ENCODE results near the gene TTYH3.
"Not testable (repeated sequence)": the region's sequence is repeated elsewhere in the genome, so short reads cannot be mapped to it uniquely, and the experiment has no call there.

Gene TTYH3

GRCh38 chr7:2668401-2668800 lies 36.6 kb downstream of the TTYH3 start:
- DNase-seq = no peak

DNA sequence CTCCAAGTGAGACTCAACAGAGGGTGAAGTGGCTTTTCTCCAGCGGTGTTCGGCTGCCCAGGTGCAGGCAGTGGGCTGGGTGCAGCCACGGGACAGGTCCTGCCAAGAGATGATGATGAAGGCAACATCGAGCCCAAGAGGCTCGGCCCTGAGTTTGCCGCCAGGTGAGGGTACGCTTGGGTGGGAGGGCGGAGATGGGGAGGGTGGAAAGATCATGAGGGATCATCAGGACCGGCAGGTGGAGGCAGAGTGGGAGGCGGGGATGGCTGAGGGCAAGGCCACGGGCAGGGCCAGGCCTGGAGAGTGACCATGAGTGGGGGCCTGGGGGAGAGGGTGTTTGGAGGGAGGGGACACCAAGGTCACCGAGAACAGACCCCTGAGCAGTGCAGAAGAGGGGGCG lies 38.4 kb downstream of the TTYH3 start:
- no peak for DNase-seq

GRCh38 chr7:2670720-2671391 lies 39.1 kb downstream of the TTYH3 start:
- DNase-seq = no peak

DNA sequence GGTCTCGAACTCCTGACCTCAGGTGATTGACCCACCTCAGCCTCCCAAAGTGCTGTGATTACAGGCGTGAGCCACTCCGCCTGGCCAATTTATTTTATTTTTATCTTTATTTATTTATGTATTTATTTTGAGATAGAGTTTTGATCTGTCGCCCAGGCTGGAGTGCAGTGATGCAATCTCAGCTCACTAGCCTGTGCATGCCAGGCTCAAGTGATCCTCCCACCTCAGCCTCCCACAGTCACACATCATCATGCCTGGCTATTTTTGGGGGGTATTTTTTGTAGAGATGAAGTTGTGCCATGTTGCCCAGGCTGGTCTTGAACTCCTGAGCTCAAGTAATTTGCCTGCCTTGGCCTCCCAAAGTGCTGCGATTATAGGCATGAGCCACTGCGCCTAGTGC lies 41.4 kb downstream of the TTYH3 start:
- not testable (repeated sequence) for DNase-seq

GRCh38 chr7:2673934-2674333 lies 42.1 kb downstream of the TTYH3 start:
- DNase-seq = no peak

DNA sequence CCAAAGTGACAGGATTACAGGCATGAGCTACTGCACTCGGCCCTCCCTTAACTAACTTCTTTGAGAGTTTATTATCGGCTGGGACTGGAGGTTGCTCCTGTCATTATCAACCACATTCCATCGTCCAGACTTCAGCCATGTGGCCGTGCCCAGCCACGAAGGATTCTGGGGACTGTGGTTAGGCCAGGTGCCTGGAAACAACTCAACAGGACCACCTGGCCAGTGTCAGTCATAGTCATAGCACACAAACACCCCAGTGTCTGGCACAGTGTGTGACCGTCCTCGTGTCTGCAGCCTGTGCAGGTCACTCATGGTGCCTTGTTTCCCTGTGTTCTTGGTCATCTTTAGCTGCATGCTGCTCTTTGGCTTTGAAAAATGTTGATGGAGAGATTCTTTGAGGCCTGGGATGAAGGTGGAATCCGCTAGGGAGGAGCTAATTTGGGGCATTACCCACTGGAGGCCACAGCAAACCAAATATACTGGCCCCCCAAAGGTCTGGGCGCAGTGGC lies 43.5 kb downstream of the TTYH3 start:
- DNase-seq = no peak

- peak; percentile 37 to 58 for DNase-seq
These were observed 44.8 kb downstream of the TTYH3 start for GRCh38 chr7:2676576-2676975.

DNA sequence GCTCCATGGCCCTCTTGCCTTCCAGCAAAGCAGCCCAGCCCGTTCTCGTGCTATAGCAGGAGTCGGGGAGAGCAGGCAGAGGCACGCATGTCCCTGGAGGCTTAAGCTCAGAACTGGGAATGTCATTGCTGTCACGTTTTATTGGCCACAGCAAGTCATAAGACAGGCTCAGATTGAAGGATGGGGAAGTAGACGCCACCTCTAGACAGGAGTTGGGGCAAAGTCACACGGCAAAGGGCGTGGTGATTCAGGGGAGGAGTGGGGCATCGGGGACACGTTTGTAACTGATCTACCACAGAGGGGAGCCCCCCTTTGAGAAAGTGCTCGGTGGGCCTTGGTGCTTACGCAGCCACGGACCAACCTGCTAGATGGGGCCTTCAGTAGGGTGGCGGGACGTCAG lies 46.7 kb downstream of the TTYH3 start:
- not testable (repeated sequence) for DNase-seq

DNA sequence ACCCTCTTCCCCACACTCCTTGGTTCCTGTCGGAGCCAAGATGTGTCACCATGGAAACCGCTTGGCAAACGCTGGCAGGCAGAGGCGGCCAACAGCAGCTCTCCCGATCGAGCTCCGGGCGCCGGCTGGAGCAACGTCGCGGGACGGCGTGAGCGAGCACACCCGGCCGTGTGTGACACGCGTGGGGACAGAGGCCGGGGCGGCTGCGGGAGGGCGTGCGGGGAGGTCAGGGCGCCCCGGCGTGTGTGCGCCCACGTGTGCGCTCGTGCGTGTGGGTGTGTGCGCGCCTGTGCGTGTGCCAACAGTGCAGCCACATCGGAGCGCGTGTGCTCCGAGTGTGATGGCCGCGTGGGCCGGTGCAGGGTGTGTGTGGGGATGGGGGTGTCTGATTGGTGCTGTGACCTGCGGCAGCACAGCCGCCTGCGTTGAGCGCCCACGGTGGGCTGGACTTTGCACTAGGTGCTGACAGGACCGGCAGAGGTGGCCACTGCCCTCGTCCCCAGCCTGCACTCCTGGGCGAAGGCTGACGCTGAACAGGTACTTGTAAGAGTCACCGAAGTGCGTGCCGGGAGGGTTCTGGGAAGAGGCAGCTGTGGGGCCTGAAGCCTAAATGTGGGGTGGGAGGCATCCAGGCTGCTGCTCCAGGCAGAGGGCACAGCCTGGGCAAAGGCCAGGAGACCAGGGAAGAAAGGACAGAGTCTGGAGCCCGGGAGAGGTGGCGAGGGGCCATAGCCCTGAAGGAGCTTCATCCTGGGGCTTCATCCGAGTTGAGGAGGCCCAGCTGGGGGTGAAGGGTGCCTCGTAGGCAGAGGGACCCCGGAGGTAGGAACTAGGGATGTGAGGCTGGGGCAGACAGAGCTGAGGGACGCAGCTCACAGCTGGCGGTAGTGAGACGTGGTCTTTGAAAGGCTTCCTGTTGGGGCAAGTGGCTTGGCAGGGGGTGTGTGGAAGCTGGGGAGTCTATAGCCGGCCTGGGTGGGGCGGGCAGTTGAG lies 47.6 kb downstream of the TTYH3 start:
- DNase-seq = not testable (repeated sequence)

DNA sequence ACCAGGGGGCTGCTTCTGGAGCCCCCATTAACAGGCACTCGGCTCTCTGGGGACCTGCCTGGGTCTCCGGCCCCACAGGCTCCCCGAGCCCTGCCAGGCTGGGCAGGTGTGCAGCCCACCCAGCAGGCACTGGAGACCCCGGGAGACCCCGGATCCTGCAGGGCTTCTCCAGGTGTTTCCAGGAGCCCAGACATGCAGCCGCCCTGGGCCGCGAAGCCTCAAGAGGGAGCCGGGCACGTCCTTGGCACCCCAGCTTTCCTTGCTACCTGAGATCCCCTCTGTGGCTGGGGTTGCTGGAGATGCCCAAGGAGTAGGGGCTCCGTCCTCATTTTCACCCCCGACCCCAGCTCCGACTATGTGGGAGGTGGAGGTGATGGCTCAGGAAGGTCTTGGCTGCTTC lies 48.5 kb downstream of the TTYH3 start:
- DNase-seq = no peak

DNA sequence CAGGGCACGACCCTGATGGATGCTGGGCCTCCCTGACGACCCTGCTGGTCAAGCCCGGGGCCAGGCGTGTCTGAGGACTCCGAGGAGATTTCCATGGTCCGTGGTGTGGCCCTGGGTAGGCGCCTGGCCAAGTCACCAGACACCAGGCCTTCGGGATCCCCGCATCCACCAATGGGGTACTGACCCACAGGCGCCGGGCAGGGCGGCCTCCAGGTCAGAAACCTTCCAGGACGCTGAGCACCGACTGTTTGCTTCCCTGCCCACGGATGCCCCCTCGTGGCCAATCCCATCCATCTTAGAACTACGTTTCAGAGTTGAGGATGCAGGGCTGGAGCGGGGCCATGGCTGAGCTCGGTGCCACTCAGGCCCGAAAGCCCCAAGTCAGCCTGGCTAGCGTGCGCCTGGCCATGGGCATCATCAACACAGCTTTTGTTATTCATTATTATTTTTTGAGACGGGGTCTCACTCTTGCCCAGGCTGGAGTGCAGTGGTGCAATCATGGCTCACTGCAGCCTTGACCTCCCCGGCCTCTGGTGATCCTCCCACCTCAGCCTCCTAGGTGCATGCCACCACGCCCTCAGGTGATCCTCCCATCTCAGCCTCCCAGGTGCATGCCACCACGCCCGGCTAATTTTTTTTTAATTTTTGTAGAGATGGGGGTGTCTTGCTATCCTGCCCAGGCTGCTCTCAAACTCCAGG lies 49.2 kb downstream of the TTYH3 start:
- peak in 1 of 2 experiments; percentile 45 for DNase-seq

GRCh38 chr7:2681929-2682799 lies 50.4 kb downstream of the TTYH3 start:
- no peak for DNase-seq

DNA sequence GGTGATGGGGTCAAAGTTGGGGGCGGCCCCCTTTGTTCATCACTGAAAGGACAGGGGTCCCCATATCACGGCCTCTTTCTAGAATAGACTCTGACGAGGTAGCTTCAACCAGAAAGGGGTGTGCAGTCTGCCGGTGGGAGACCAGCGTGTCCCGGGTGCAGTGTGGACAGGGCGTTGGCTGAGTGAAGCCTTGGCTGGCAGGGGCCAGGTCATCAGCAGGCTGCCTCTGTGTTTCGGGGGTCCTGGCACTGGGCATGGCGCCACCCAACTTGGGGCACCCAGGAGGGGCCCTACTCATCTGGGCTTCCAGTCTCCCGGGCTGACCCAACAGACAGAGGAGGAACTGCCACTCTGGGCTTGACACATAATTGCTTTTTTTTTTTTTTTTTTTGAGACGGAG lies 52.7 kb downstream of the TTYH3 start:
- no peak for DNase-seq

- no peak for DNase-seq
These were observed 54.3 kb downstream of the TTYH3 start for GRCh38 chr7:2686101-2686500.

DNA sequence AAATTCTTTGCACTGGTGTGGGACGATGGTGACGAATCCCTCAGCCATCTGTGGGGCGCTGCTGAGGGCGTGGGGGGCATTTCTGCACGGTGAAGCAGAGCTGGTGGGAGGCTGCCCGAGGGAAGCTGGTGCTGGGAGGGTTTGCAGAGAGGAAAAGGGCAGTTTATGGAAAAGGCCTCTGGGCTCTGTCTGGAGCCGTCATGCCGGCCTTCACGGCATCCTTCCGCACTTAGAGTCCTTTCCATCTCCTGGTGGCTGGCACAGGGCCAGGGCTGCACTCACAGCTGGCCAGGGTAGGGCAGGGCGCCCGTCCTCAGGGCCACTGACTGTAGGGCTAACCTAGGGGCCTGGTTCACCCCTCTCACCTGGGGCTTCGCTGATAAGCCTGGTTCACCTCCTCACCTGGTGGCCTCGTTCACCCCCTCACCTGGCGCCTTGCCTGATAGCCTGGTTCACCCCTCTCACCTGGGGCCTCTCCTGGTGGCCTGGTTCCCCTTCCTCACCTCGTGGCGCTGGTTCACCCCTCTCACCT lies 55.6 kb downstream of the TTYH3 start:
- DNase-seq = no peak

- DNase-seq = no peak
These were observed 56.1 kb downstream of the TTYH3 start, which contains the start of gene AMZ1 for GRCh38 chr7:2687881-2688318. AMZ1 (plus strand) TSS chr7:2688202; CDS start chr7:2700452, 12,250 bp downstream.

DNA sequence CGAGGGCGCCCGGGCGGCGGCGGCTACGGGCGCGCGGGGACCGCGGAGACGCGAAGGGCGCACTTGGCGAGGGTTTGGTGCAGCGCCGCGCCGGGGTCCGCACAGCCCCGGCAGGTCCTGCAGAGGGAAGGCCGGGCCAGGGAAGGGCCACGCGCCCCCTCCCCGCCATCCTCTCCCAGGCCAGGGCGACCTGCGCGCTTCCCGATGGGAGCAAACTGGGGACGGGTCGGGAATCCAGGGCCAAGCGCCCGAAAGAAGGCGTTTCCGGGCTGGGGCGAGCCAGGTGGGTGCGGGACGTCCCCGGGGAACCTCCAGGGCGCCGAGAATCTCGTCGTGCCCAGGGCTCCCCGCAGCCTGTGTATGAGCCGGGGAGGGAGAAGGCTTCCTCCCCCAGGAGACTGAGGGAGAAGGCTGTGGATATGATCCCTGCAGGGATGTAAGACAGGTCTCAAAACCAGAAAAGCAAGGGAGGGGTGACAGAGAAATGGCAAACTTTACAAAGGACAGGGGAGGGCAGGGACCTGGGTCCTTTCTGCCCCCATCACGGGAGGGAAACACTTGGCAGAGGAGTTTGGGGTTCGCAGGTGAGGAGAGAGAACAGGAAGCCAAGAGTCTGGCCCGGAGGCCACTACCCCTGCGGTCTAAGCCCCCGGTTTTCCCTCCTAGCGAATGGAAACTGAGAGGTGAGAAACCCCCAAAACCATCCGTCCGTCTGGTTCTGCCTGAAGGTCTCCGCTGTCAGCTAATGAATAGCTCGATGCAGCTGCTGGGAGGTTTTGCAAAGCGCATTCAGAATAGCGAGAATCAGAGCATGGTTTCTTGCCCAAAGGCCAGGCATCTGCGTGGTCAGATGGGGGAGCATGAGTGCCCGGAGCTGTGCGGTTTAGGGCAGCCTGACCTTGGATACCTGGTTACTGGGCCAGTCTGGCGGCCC lies 56.9 kb downstream of the TTYH3 start:
- DNase-seq = no peak

DNA sequence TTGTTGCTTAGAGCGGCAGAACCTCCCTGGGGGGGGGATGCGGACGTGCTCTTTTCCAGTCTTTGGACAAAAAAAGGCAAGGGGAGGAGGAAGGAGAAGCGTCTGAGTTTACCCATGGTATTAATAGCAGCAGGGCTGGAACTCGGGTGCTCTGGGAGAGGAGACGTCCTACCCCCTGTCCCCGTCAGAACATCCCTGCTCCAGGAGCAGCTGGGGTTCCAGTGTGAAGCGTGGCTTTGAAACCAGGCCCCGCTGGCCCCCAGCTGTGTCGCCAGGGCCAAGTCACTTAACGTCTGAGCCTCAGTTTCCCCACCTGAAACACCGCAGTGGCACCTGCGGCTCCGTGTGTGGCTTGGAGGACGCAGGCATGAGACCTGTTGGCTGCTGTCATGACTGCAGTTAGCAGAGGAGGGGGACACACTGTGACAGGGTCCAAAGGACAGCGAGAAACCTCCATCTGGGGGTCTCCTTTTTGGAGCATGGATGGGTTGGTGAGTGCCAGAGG lies 57.6 kb downstream of the TTYH3 start:
- no peak for DNase-seq

GRCh38 chr7:2689951-2690705 lies 58.3 kb downstream of the TTYH3 start:
- no peak for DNase-seq

Data from cerebellar nuclear complex (tissue), 1 donor.